Right lobe of liver (tissue), 6 donors: ENCODE data around the gene CDH8. TPM values are rescaled to one million over a fixed set of nuclear protein-coding genes. Genes with fewer than 3 reads are reported as not detected.

Source experiments
- ATAC-seq, 4 donors: fragments of 200-7000 bp; cut with Tn5 transposase; one replicate each; pipeline ENCODE4 v1.9.1; 2020; ENCODE audit warnings: mild to moderate bottlenecking in 4 of 4, moderate library complexity in 4 of 4
- DNase-seq, 3 donors: peaks; one replicate each; pipeline ENCODE4 v3.0.0-alpha.2; 2020
- H3K27ac ChIP-seq, 3 donors: fragments of 200-600 bp; one replicate each; pipeline ENCODE4 v1.8.0; 2022
- H3K27me3 ChIP-seq, 2 donors: fragments of 200-600 bp; one replicate each; pipeline ENCODE4 v1.8.0; 2022
- H3K36me3 ChIP-seq, 4 donors: fragments of 200-600 bp; sonication (generic) in 1 of 4; one replicate each; pipeline versions ENCODE4 v1.5.1 to v1.8.0; 2017 to 2022; ENCODE audit warnings: control low read depth in 1 of 4
- H3K4me1 ChIP-seq, 4 donors: fragments of 200-600 bp; sonication (generic) in 1 of 4; one replicate each; pipeline versions ENCODE4 v1.5.1 to v1.8.0; 2017 to 2022; ENCODE audit warnings: control low read depth in 1 of 4
- H3K4me3 ChIP-seq, 3 donors: fragments of 200-600 bp; one replicate each; pipeline ENCODE4 v1.8.0; 2022
- H3K9me3 ChIP-seq, 4 donors: fragments of 200-600 bp; sonication (generic) in 1 of 4; one replicate each; pipeline versions ENCODE4 v1.5.1 to v1.8.0; 2017 to 2022; ENCODE audit warnings: control low read depth in 1 of 4
- POLR2A ChIP-seq: fragments of 450-650 bp; IDR thresholded peaks from one replicate; pipeline ENCODE4 v1.6.1; 2017; ENCODE audit warnings: antibody characterized with exemption, mild to moderate bottlenecking
- WGBS: methylation state at CpG from one replicate; pipeline ENCODE4 v1.1.6; 2018; ENCODE audit warnings: low coverage, low lambda C conversion rate; ENCODE audit not compliant: insufficient coverage; ENCODE audit errors: missing lambda C conversion rate; 5-methylcytosine and 5-hydroxymethylcytosine counted together
- intact Hi-C, 2 donors: fragments of 100-400 bp; cut with DNase I; formaldehyde crosslinking; loops; one replicate each; pipeline versions ENCODE4 v1.11.2 to v1.14.1; 2022
- total RNA-seq, 6 experiments: library from RNA; depleted of rRNA in 2 of 6; stranded (reverse); fragments of >200 nt in 2 of 6; fragmentation: NEBNext Ultra II Directional in 3 of 6; extraction: Animal tissue kit (Norgen Biotek cat#: 25700) in 3 of 6; gene quantifications; one replicate each; pipeline versions ENCODE4 v1.1.0 to v1.2.4, GENCODE V29; 2016 to 2023
- TF ChIP-seq, protein P1 (sequence below), 4 donors: fragments of 200-600 bp in 3 of 4; fragments of 450-650 bp in 1 of 4; IDR thresholded peaks; one replicate each; pipeline versions ENCODE4 v1.5.1 to v1.8.0; 2016 to 2022; ENCODE audit warnings: antibody characterized with exemption in 4 of 4, mild to moderate bottlenecking in 2 of 4
- donor health status: DM: no; HTN: yes; CAD: no.
- donor health status: DM: no; HTN: no; CAD: no.
- donor health status: DM: no; HTN: no; CAD: no.
- donor health status: DM: no; HTN: yes; CAD: no.
- donor health status: DM: no; HTN: yes; CAD: no.

CDH8 gene
- total RNA-seq, 6 experiments from 2014 or later, result not detected

DNA sequence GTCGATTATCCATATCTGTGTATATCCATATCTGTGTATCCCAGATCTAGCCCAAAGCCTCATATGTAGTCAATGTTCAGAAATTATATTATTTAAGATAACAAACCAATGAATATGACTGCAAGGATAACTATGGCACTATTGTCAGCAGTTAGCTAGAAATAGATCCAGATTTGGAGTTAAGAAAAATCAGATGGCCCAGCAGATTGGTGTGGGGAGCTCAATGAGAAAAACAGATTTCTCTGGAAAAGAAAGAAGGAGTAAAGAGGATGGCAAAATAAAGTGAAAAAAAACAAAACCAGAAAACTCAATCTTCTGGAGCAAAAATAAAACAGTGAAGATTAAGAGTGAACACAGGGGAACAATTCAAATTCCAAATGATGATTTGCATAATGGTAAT, 10.6 kb upstream of the CDH8 start:
- Histone ChIP-seq H3K27ac (no peak overlapping the region), H3K27me3 (no peaks in the 10 kb centered on the region), H3K9me3 (no peaks in the 10 kb centered on the region), H3K4me3 (no peak overlapping the region), H3K4me1 (no peaks in the 10 kb centered on the region), H3K36me3 (no peaks in the 10 kb centered on the region)
- TF ChIP-seq POLR2A, result no peak
- TF ChIP-seq, protein P1, sequence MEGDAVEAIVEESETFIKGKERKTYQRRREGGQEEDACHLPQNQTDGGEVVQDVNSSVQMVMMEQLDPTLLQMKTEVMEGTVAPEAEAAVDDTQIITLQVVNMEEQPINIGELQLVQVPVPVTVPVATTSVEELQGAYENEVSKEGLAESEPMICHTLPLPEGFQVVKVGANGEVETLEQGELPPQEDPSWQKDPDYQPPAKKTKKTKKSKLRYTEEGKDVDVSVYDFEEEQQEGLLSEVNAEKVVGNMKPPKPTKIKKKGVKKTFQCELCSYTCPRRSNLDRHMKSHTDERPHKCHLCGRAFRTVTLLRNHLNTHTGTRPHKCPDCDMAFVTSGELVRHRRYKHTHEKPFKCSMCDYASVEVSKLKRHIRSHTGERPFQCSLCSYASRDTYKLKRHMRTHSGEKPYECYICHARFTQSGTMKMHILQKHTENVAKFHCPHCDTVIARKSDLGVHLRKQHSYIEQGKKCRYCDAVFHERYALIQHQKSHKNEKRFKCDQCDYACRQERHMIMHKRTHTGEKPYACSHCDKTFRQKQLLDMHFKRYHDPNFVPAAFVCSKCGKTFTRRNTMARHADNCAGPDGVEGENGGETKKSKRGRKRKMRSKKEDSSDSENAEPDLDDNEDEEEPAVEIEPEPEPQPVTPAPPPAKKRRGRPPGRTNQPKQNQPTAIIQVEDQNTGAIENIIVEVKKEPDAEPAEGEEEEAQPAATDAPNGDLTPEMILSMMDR (IDR thresholded peaks at IDR 0.05), result no peak
- 52% methylated on average over 1 of the region's 1 CpG for WGBS
- ATAC-seq (no peak), DNase-seq (no peak)
- intact Hi-C loops, result no loop called here

- DNase-seq, result no peak
- no peak for TF ChIP-seq POLR2A
- TF ChIP-seq, protein P1 (IDR thresholded peaks at IDR 0.05), result peak; percentile 16 to 44 (median 32)
- H3K9me3 ChIP-seq, result no peaks in the 10 kb centered on the region
- 3% methylated on average over 4 of the region's 4 CpGs for WGBS
- ATAC-seq, result peak in 2 of 4 donors; percentile 42 to 58
- no peaks in the 10 kb centered on the region for H3K36me3 ChIP-seq
- H3K27ac ChIP-seq, result no peak overlapping the region
- H3K27me3 ChIP-seq, result no peaks in the 10 kb centered on the region
- intact Hi-C loops, result no loop called here
- H3K4me3 ChIP-seq, result no peak overlapping the region
- H3K4me1 ChIP-seq, result no peaks in the 10 kb centered on the region
Measured at GRCh38 chr16:62041401-62041800, 5.2 kb upstream of the CDH8 start.

DNA sequence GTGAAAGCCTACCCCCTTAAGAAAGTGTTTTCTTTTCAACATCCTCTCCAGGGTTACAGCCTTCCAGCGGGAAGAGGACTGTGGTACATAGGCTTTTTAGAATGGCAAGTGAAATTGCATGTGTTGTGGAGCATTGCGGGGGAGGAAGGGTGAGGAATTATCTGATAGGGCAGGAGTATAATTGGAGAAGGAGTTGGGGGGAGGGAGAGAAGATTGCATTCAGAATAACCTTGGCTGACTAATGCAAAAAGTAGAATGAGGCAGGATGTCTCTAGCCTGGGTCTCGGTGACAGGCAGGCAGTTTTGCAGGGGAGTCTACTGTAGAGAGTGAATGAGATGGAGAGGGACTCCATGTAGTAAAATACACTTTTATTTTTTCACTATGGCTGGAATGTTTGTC, 2.4 kb upstream of the CDH8 start:
- no peak for DNase-seq

GRCh38 chr16:62038225-62038624, 2.0 kb upstream of the CDH8 start:
- 20% methylated on average over 1 of the region's 1 CpG for WGBS
- H3K27ac ChIP-seq, result no peak overlapping the region
- H3K4me1 ChIP-seq, result no peaks in the 10 kb centered on the region
- no peak for ATAC-seq
- no peaks in the 10 kb centered on the region for H3K9me3 ChIP-seq
- peaks cover 0 to 5% of the 10 kb centered on the region in 2 donors for H3K27me3 ChIP-seq
- TF ChIP-seq POLR2A, result no peak
- TF ChIP-seq, protein P1 (IDR thresholded peaks at IDR 0.05), result no peak
- no peak for DNase-seq
- intact Hi-C loops, result no loop called here
- no peak overlapping the region for H3K4me3 ChIP-seq
- no peaks in the 10 kb centered on the region for H3K36me3 ChIP-seq

More for the DNA sequence above, 2.4 kb upstream of the CDH8 start:
- no peak overlapping the region for H3K27ac ChIP-seq
- TF ChIP-seq, protein P1 (IDR thresholded peaks at IDR 0.05), result no peak
- TF ChIP-seq POLR2A, result no peak
- H3K4me1 ChIP-seq, result no peaks in the 10 kb centered on the region
- intact Hi-C loops, result no loop called here
- no peaks in the 10 kb centered on the region for H3K9me3 ChIP-seq
- H3K27me3 ChIP-seq, result peaks cover 0 to 5% of the 10 kb centered on the region in 2 donors
- no peak overlapping the region for H3K4me3 ChIP-seq
- H3K36me3 ChIP-seq, result no peaks in the 10 kb centered on the region
- no peak for ATAC-seq
- 13% methylated on average over 3 of the region's 3 CpGs for WGBS

- intact Hi-C loops, result no loop called here
Measured at GRCh38 chr16:62036802-62037135, 531 bp upstream of the CDH8 start.

More at GRCh38 chr16:62036802-62037135, 531 bp upstream of the CDH8 start:
- Histone ChIP-seq H3K36me3 (no peaks in the 10 kb centered on the region), H3K27ac (no peak overlapping the region), H3K4me3 (no peak overlapping the region), H3K9me3 (no peaks in the 10 kb centered on the region), H3K4me1 (no peaks in the 10 kb centered on the region), H3K27me3 (peaks cover 0 to 5% of the 10 kb centered on the region in 2 donors)
- TF ChIP-seq POLR2A, result no peak
- TF ChIP-seq, protein P1 (IDR thresholded peaks at IDR 0.05), result no peak
- DNase-seq (no peak), ATAC-seq (no peak)
- 7% methylated on average over 14 of the region's 15 CpGs for WGBS
